Measurements from ENCODE around the gene ARHGAP6.

ARHGAP6 gene

DNA sequence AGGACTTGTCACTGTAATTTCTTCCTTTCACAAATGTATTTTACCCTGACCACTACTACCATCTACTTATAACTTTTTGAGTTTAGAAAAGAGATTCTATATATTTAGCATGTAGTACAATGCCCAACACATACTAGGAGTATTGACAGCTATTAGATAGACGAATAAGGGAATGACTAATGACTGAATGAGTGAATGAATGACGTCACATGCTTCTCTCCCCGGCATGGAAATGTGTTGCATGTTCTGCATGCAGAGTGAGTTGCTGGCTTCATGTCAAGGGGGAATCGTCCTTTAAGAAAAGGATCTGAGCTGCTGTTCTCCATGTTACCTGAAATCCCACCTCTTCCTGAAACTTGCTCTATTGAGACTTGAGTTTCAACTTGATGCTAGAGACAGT is 459.9 kb downstream of the ARHGAP6 start:
- H3K27ac Mint-ChIP-seq, result no peak overlapping the region
- no peak overlapping the region for H3K4me3 Mint-ChIP-seq
- no peaks in the 10 kb centered on the region for H3K4me1 Mint-ChIP-seq
- no peaks in the 10 kb centered on the region for H3K36me3 Mint-ChIP-seq
- H3K9me3 Mint-ChIP-seq, result no peaks in the 10 kb centered on the region
- no peaks in the 10 kb centered on the region for H3K27me3 Mint-ChIP-seq

DNA sequence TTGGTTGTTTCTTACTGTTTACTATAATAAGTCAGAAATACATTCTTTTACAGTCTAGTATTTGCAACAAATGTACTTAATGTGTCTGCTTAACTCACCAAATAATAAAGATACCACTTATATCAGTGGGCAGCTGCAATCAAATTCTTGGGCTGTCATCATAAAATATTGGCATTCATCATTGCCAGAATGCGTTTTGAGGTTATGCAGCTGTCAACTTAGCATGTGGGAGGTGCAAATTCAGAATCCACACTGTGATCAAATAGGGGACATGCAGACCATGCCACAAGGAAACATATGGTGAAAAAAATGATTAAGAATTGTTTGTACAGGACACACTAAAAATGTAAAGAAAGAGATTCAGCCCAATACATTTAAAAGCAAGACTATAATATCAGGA is 468.0 kb downstream of the ARHGAP6 start:
- no peaks in the 10 kb centered on the region for H3K36me3 Mint-ChIP-seq
- no peak overlapping the region for H3K4me3 Mint-ChIP-seq
- H3K9me3 Mint-ChIP-seq, result no peaks in the 10 kb centered on the region
- no peaks in the 10 kb centered on the region for H3K27me3 Mint-ChIP-seq
- no peak overlapping the region for H3K27ac Mint-ChIP-seq
- no peaks in the 10 kb centered on the region for H3K4me1 Mint-ChIP-seq

GRCh38 chrX:11196476-11196875 is 469.2 kb downstream of the ARHGAP6 start:
- H3K9me3 Mint-ChIP-seq, result no peaks in the 10 kb centered on the region
- no peaks in the 10 kb centered on the region for H3K36me3 Mint-ChIP-seq
- no peak overlapping the region for H3K4me3 Mint-ChIP-seq
- H3K27me3 Mint-ChIP-seq, result no peaks in the 10 kb centered on the region
- no peak overlapping the region for H3K27ac Mint-ChIP-seq
- H3K4me1 Mint-ChIP-seq, result no peaks in the 10 kb centered on the region

GRCh38 chrX:11193035-11193469 is 472.7 kb downstream of the ARHGAP6 start:
- Mint-ChIP-seq H3K4me1 (no peaks in the 10 kb centered on the region), H3K9me3 (no peaks in the 10 kb centered on the region), H3K36me3 (no peaks in the 10 kb centered on the region), H3K27ac (no peak overlapping the region), H3K4me3 (no peak overlapping the region), H3K27me3 (no peaks in the 10 kb centered on the region)

DNA sequence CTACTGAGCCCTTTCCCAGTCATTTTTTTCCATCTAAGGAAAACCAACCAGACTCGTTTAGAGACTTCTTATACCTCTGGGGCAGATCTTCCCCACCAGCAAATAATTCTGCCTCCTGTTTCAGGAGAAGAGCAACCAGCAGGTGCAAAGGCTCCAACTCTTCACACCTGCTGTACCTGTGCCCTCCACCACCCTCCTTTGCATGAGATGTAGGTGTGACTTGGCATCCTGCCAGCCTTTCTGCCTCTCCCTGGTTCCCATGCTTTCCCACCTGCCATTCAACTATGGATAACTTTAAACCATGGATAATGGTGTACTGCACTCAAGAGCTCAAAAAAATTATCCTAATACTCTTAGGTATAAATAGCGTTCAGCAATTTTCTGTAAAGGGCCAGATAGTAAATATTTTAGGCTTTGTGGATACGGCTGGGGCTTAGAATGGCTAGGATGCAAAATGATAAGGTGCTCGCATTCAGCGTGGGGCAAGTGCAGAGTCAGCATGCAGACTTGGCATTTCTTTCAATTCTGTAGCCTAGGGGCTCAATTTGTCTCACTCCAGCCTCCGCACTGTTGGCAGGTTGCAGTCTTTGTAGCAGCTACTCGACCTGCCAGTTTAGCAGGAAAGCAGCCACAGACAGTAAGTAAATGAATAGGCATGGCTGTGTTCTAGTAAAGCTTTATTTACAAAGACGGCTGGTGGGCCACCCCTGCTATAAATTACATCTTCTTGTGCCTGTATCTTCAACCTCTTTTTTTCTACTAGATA is 474.8 kb downstream of the ARHGAP6 start:
- Mint-ChIP-seq H3K36me3 (no peaks in the 10 kb centered on the region), H3K9me3 (no peaks in the 10 kb centered on the region), H3K4me1 (no peaks in the 10 kb centered on the region), H3K27ac (no peak overlapping the region), H3K4me3 (no peak overlapping the region), H3K27me3 (no peaks in the 10 kb centered on the region)

- Mint-ChIP-seq H3K4me1 (no peaks in the 10 kb centered on the region), H3K9me3 (no peaks in the 10 kb centered on the region), H3K4me3 (no peak overlapping the region), H3K36me3 (no peaks in the 10 kb centered on the region), H3K27me3 (no peaks in the 10 kb centered on the region), H3K27ac (no peak overlapping the region)
Observed at GRCh38 chrX:11189097-11189496, 476.6 kb downstream of the ARHGAP6 start.

DNA sequence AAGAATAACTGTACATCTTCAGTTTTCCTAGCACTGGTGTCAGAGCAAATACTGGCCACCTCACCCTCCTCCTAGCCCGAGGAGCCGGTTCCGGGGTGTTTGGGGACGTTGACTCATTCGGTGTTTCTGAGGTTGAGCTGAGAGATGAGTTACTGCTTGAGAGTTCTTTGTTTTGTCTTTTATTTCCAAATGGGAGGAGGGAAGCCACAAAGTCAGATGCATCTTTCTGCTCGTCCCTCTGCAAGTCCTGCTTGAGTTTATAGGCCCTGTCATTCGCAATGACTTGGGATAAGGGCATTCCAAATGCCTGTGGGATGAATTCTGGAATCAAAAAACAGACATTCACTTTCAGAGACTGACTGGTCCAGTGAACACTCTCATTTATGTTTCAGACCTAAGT is 477.1 kb downstream of the ARHGAP6 start:
- Mint-ChIP-seq H3K4me3 (no peak overlapping the region), H3K27me3 (no peaks in the 10 kb centered on the region)

GRCh38 chrX:11187001-11187400 is 478.7 kb downstream of the ARHGAP6 start:
- Mint-ChIP-seq H3K4me3 (no peak overlapping the region), H3K9me3 (no peaks in the 10 kb centered on the region), H3K4me1 (no peaks in the 10 kb centered on the region), H3K36me3 (no peaks in the 10 kb centered on the region), H3K27ac (no peak overlapping the region), H3K27me3 (peaks cover 2% of the 10 kb centered on the region)

More for the DNA sequence above, 477.1 kb downstream of the ARHGAP6 start:
- Mint-ChIP-seq H3K36me3 (no peaks in the 10 kb centered on the region), H3K9me3 (no peaks in the 10 kb centered on the region), H3K27ac (no peak overlapping the region), H3K4me1 (no peaks in the 10 kb centered on the region)

GRCh38 chrX:11185861-11186260 is 479.9 kb downstream of the ARHGAP6 start:
- H3K36me3 Mint-ChIP-seq, result no peaks in the 10 kb centered on the region
- H3K27me3 Mint-ChIP-seq, result peaks cover 2% of the 10 kb centered on the region
- H3K27ac Mint-ChIP-seq, result no peak overlapping the region
- no peaks in the 10 kb centered on the region for H3K9me3 Mint-ChIP-seq
- no peaks in the 10 kb centered on the region for H3K4me1 Mint-ChIP-seq
- no peak overlapping the region for H3K4me3 Mint-ChIP-seq

DNA sequence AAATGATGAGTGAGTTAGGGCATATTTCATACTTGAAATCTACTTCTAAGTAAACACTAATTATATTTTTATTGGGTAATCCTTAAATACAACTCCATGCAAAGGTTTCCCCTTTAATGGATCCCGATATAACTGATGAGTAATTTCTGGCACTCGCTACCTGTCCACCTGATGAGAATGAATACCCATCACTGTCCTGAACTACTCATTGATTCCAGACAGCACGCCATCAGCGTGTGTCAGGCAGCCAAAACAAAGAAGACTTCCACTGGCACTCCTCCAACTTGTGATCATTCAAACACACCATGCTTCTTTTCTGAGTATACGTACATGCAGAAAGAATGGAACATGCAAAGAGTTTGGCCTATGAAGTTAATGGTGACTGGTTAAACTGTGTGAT is 485.1 kb downstream of the ARHGAP6 start:
- no peaks in the 10 kb centered on the region for H3K36me3 Mint-ChIP-seq
- no peak overlapping the region for H3K4me3 Mint-ChIP-seq
- peaks cover 2% of the 10 kb centered on the region for H3K27me3 Mint-ChIP-seq
- H3K9me3 Mint-ChIP-seq, result no peaks in the 10 kb centered on the region
- no peak overlapping the region for H3K27ac Mint-ChIP-seq
- no peaks in the 10 kb centered on the region for H3K4me1 Mint-ChIP-seq

- Mint-ChIP-seq H3K9me3 (no peaks in the 10 kb centered on the region), H3K36me3 (no peaks in the 10 kb centered on the region), H3K27me3 (peaks cover 2% of the 10 kb centered on the region), H3K27ac (no peak overlapping the region), H3K4me1 (no peaks in the 10 kb centered on the region), H3K4me3 (no peak overlapping the region)
Observed at GRCh38 chrX:11172415-11172814, 493.3 kb downstream of the ARHGAP6 start.

DNA sequence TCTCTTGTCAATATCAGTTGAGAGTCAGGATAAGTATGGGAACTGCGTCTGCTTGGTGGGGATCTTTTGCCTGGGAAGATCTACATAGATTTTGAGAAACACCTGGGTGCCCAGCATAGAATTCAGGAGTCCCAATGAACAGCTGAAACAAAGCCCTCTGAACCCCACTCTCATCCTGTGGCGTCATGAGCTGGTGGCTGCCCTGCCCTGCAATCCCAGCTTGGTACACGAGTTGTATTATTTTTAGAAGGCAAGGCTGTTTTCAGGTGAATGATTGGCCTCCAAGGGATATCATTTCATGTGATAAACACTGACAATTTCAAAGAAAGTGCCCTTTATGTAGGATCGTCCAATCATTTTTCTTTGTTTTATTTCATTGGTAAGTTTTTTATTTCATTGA is 493.8 kb downstream of the ARHGAP6 start:
- no peaks in the 10 kb centered on the region for H3K4me1 Mint-ChIP-seq
- H3K36me3 Mint-ChIP-seq, result no peaks in the 10 kb centered on the region
- no peak overlapping the region for H3K27ac Mint-ChIP-seq
- H3K9me3 Mint-ChIP-seq, result no peaks in the 10 kb centered on the region
- H3K27me3 Mint-ChIP-seq, result peaks cover 2% of the 10 kb centered on the region
- no peak overlapping the region for H3K4me3 Mint-ChIP-seq

DNA sequence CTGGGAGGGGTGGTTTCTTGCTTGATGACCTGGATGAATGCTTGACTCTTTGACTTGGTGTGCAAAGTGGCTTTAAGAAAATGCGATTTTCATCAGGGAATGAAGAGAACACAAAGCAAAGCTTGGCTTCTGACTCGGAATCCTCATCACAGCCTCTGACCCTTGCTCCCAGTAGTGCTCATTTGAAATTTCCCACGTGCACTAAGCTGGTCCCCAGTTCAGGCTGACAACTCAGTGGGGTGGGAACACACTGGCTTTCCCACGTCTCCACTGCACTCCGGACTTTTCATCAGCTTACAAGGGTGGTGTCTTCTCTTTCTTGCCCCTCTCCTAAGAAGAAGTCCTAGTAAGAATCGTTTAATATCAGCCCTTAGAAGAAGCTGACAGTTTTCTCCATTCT is 501.3 kb downstream of the ARHGAP6 start:
- Mint-ChIP-seq H3K27me3 (no peaks in the 10 kb centered on the region), H3K4me3 (no peak overlapping the region), H3K27ac (no peak overlapping the region), H3K9me3 (no peaks in the 10 kb centered on the region), H3K36me3 (no peaks in the 10 kb centered on the region), H3K4me1 (no peaks in the 10 kb centered on the region)

DNA sequence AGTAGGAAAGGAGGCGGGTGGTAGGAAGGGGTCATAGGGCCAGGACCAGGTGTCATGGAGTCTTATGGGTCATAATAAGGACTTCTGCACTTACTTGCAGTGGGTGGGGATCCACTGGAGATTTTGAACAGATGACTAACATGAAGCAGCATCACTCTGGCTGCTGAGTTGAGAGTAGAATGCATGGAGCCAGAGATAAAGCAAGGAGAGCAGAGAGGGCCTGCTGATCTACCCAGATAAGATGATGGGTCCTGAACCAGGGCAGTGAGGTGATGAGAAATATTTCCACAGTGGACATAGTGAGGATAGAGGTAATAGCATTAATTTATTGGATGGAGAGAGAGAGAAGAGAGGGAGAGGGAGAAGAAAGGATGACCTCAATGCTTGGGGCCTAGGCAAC is 506.6 kb downstream of the ARHGAP6 start:
- no peak overlapping the region for H3K27ac Mint-ChIP-seq
- no peaks in the 10 kb centered on the region for H3K9me3 Mint-ChIP-seq
- no peaks in the 10 kb centered on the region for H3K4me1 Mint-ChIP-seq
- H3K36me3 Mint-ChIP-seq, result no peaks in the 10 kb centered on the region
- H3K27me3 Mint-ChIP-seq, result no peaks in the 10 kb centered on the region
- H3K4me3 Mint-ChIP-seq, result no peak overlapping the region

DNA sequence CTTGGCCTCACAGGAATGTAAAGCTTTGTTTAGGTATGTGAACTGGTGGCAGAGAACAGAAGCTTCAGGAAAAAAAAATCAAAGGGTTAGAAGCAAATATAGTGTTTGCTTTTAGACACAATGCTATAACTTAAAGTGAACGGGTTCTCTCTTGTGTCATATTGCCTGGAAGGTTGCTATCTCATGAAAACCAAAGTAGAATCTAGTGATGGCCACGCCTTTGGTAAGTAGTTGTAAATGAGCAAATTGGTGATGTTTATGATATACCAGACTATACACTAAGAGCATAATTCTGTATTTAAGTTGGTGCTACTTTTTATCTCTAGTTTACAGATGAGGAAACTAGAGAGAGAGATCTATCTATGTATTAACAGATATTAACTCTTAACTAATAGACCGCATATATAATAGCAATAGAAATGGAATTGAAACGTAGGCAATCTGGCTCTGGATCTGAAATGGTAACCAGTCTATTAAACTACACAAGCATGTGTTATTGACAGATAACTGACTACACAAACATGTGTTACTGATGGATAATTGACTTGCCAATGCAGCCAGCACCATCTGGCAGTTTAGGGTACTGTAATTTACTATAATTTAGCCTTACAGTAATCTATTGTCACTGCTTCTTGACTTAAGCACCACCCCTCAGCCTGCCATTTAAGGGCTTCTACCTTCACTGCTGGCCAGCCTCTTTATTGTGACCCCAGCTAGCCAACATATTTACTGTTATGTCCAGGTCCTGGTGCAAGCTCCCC is 513.7 kb downstream of the ARHGAP6 start:
- no peaks in the 10 kb centered on the region for H3K4me1 Mint-ChIP-seq
- H3K36me3 Mint-ChIP-seq, result no peaks in the 10 kb centered on the region
- H3K27ac Mint-ChIP-seq, result no peak overlapping the region
- no peaks in the 10 kb centered on the region for H3K9me3 Mint-ChIP-seq
- H3K4me3 Mint-ChIP-seq, result no peak overlapping the region
- peaks cover 1% of the 10 kb centered on the region for H3K27me3 Mint-ChIP-seq

- Mint-ChIP-seq H3K4me1 (peaks cover 4% of the 10 kb centered on the region), H3K9me3 (no peaks in the 10 kb centered on the region), H3K36me3 (no peaks in the 10 kb centered on the region), H3K4me3 (no peak overlapping the region), H3K27ac (no peak overlapping the region), H3K27me3 (peaks cover 3% of the 10 kb centered on the region)
Observed at GRCh38 chrX:11148401-11148800, 517.3 kb downstream of the ARHGAP6 start.

Measured in activated naive CD4-positive, alpha-beta T cell treated with anti-CD3 and anti-CD28 coated beads, Interleukin-2, amount 50 U/mL, for 24 hours (primary cell).